Naive thymus-derived CD4-positive, alpha-beta T cell (primary cell): Measurements from ENCODE around the gene GPX5. TPM values are rescaled to one million over a fixed set of nuclear protein-coding genes. Genes with fewer than 3 reads are reported as not detected.

ENCODE experiments used
- ATAC-seq: fragments of 150-1000 bp; cut with Tn5 transposase; 2 replicates; pipeline ENCODE4 v1.10.0; 2021; ENCODE audit warnings: mild to moderate bottlenecking, moderate library complexity
- CTCF ChIA-PET: fragments of 350-600 bp; sonication (Branson Sonifier 250); formaldehyde crosslinking; loops from one replicate; lab custom pipeline; 2021; ENCODE audit warnings: antibody characterized with exemption; lab: Charles Lee
- POLR2A ChIA-PET: fragments of 350-600 bp; sonication (Branson Sonifier 250); formaldehyde crosslinking; loops from one replicate; lab custom pipeline; 2021; ENCODE audit warnings: antibody characterized with exemption, inconsistent platforms; lab: Charles Lee
- DNase-seq, 9 donors: peaks; one replicate each; pipeline versions ENCODE4 v3.0.0 to v3.0.0-alpha.2; 2020 to 2022; ENCODE audit warnings: mixed read lengths in 1 of 9
- H3K27ac ChIP-seq: one replicate; pipeline ENCODE4 v1.7.0; 2013; ENCODE audit warnings: mild to moderate bottlenecking, low read depth, low read length, moderate library complexity
- H3K27me3 ChIP-seq, 2 donors: one replicate each; pipeline ENCODE4 v1.7.0; 2013; ENCODE audit warnings: low read length in 2 of 2, mild to moderate bottlenecking in 2 of 2, moderate library complexity in 2 of 2; ENCODE audit not compliant: control insufficient read depth in 2 of 2, insufficient read depth in 2 of 2
- H3K36me3 ChIP-seq, 3 experiments: 1 replicate in 2 of 3; 2 replicates in 1 of 3; pipeline ENCODE4 v1.7.0; 2013; ENCODE audit warnings: low read length in 3 of 3, mild to moderate bottlenecking in 3 of 3, moderate library complexity in 1 of 3; ENCODE audit not compliant: insufficient read depth in 3 of 3, control insufficient read depth in 2 of 3
- H3K4me1 ChIP-seq, 2 donors: one replicate each; pipeline ENCODE4 v1.7.0; 2013; ENCODE audit warnings: low read length in 2 of 2, mild to moderate bottlenecking in 2 of 2, moderate library complexity in 1 of 2; ENCODE audit not compliant: control insufficient read depth in 2 of 2, insufficient read depth in 2 of 2
- H3K4me3 ChIP-seq: 2 replicates; pipeline ENCODE4 v1.7.0; 2013; ENCODE audit warnings: mild to moderate bottlenecking, low read length
- H3K9me3 ChIP-seq, 3 experiments: 1 replicate in 2 of 3; 2 replicates in 1 of 3; pipeline ENCODE4 v1.7.0; 2013; ENCODE audit warnings: low read length in 3 of 3; ENCODE audit not compliant: control insufficient read depth in 2 of 3
- H3K27ac Mint-ChIP-seq, 9 donors: one replicate each; pipeline ENCODE4 v1.8.0; 2020 to 2022; ENCODE audit warnings: mixed read lengths in 9 of 9, mild to moderate bottlenecking in 8 of 9, moderate library complexity in 5 of 9, inconsistent platforms in 2 of 9
- H3K27me3 Mint-ChIP-seq, 5 donors: one replicate each; pipeline ENCODE4 v1.8.0; 2021 to 2022; ENCODE audit warnings: mixed read lengths in 5 of 5, mild to moderate bottlenecking in 1 of 5
- H3K36me3 Mint-ChIP-seq, 5 donors: one replicate each; pipeline ENCODE4 v1.8.0; 2020 to 2022; ENCODE audit warnings: mixed read lengths in 5 of 5, mild to moderate bottlenecking in 3 of 5, inconsistent platforms in 1 of 5
- H3K4me1 Mint-ChIP-seq, 7 donors: one replicate each; pipeline ENCODE4 v1.8.0; 2020 to 2022; ENCODE audit warnings: mixed read lengths in 7 of 7, mild to moderate bottlenecking in 3 of 7, inconsistent platforms in 1 of 7
- H3K4me3 Mint-ChIP-seq, 10 donors: one replicate each; pipeline ENCODE4 v1.8.0; 2020 to 2022; ENCODE audit warnings: mild to moderate bottlenecking in 10 of 10, mixed read lengths in 10 of 10, moderate library complexity in 6 of 10, inconsistent platforms in 2 of 10
- H3K9me3 Mint-ChIP-seq, 11 donors: one replicate each; pipeline ENCODE4 v1.8.0; 2020 to 2022; ENCODE audit warnings: mixed read lengths in 11 of 11, mild to moderate bottlenecking in 4 of 11, inconsistent platforms in 1 of 11, moderate library complexity in 1 of 11
- intact Hi-C, 2 donors: fragments of 100-400 bp; cut with micrococcal nuclease; formaldehyde crosslinking; loops; one replicate each; pipeline ENCODE4 v1.15.1; 2023
- polyA plus RNA-seq, 2 donors: library from polyadenylated mRNA; unstranded; fragments of 300-500 nt; fragmentation: Illumina TruSeq; gene quantifications; one replicate each; pipeline ENCODE4 v1.2.3, GENCODE V29; 2021
- total RNA-seq, 6 experiments: library from RNA in 5 of 6; stranded (reverse) in 5 of 6; gene quantifications; 1 replicate in 5 of 6; 2 replicates in 1 of 6; pipeline ENCODE4 v1.2.3 and lab custom pipeline; 2021 to 2026

The GPX5 gene
- total and polyA plus RNA-seq, 7 experiments from 2014 or later: not detected

- H3K36me3 ChIP-seq: no peaks in the 10 kb centered on the region
- peaks cover 10 to 40% (median 30%) of the 10 kb centered on the region in 7 donors for H3K4me1 Mint-ChIP-seq
- ATAC-seq (peak; percentile 95), DNase-seq (peak in 7 of 9 donors; percentile 40 to 59 (median 53))
- H3K27me3 ChIP-seq: no peaks in the 10 kb centered on the region
- no peaks in the 10 kb centered on the region for H3K9me3 ChIP-seq
- no peak overlapping the region for H3K4me3 ChIP-seq
- peak overlapping the region in 4 of 9 donors; percentile 24 to 79 (median 59) for H3K27ac Mint-ChIP-seq
- H3K9me3 Mint-ChIP-seq: peaks cover 0 to 2% (median 0%) of the 10 kb centered on the region in 11 donors
- peak overlapping the region; percentile 13 to 77 (median 67) for H3K4me3 Mint-ChIP-seq
- H3K27me3 Mint-ChIP-seq: peaks cover 0 to 66% (median 47%) of the 10 kb centered on the region in 5 donors
- peaks cover 0 to 2% (median 0%) of the 10 kb centered on the region in 5 donors for H3K36me3 Mint-ChIP-seq
- no peak overlapping the region for H3K27ac ChIP-seq
- intact Hi-C loops: loop anchor here in 1 of 2 donors (1.0 to 2.0 kb wide), 2 partner anchors 16 to 19 kb away; no protein-coding TSS in a partner anchor
- ChIA-PET CTCF (interaction anchor here (1.2 to 1.5 kb wide), 3 partner anchors 8 to 27 kb away, joined by 3 to 5 read pairs (median 4); no protein-coding TSS in a partner anchor), POLR2A (interaction anchor here (0.6 kb wide), 1 partner anchor 18 kb away, joined by 3 read pairs; no protein-coding TSS in a partner anchor)
- peaks cover 0 to 25% of the 10 kb centered on the region in 2 donors for H3K4me1 ChIP-seq
Observed at GRCh38 chr6:28523241-28523622, 2.4 kb upstream of the GPX5 start.

DNA sequence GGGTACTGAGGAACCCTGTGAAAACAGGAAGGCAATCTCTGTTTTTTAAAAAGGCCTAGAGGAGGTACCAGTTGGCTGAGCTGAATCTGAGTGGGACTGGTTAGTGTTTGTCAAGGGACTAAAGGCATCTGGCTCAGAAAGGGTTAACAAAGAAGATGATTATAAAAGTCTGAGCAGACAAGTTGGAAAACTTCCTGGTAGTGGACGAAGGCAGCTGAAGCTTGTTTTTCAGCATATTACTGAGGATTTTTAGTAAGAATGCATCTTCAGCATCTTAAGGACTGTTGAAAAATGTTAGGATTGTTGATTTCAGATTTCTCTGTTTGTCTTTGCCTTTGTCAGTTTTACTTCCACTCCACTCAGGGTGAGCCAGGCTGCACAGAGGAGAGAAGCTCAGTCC is 5.1 kb downstream of the GPX5 start:
- Mint-ChIP-seq H3K9me3 (peaks cover 0 to 2% (median 0%) of the 10 kb centered on the region in 11 donors), H3K4me1 (peaks cover 2 to 11% (median 5%) of the 10 kb centered on the region in 7 donors), H3K27ac (no peak overlapping the region), H3K36me3 (no peaks in the 10 kb centered on the region), H3K27me3 (peaks cover 0 to 64% (median 50%) of the 10 kb centered on the region in 5 donors), H3K4me3 (no peak overlapping the region)
- Histone ChIP-seq H3K36me3 (no peaks in the 10 kb centered on the region), H3K4me1 (peaks cover 0 to 1% of the 10 kb centered on the region in 2 donors), H3K27ac (no peak overlapping the region), H3K27me3 (no peaks in the 10 kb centered on the region), H3K4me3 (no peak overlapping the region), H3K9me3 (no peaks in the 10 kb centered on the region)
- intact Hi-C loops: no loop called here
- ChIA-PET CTCF (interaction anchor here (1.4 kb wide), 1 partner anchor 13 kb away, joined by 3 read pairs; no protein-coding TSS in a partner anchor), POLR2A (no interaction called here)
- ATAC-seq (no peak), DNase-seq (no peak)

- Mint-ChIP-seq H3K9me3 (peaks cover 0 to 2% (median 0%) of the 10 kb centered on the region in 11 donors), H3K4me3 (no peak overlapping the region), H3K4me1 (peaks cover 0 to 5% (median 0%) of the 10 kb centered on the region in 7 donors), H3K36me3 (no peaks in the 10 kb centered on the region), H3K27ac (no peak overlapping the region), H3K27me3 (peaks cover 0 to 64% (median 51%) of the 10 kb centered on the region in 5 donors)
- Histone ChIP-seq H3K9me3 (no peaks in the 10 kb centered on the region), H3K27me3 (no peaks in the 10 kb centered on the region), H3K36me3 (no peaks in the 10 kb centered on the region), H3K27ac (no peak overlapping the region), H3K4me3 (no peak overlapping the region), H3K4me1 (no peaks in the 10 kb centered on the region)
- ChIA-PET CTCF (interaction anchor here (1.4 kb wide), 1 partner anchor 12 kb away, joined by 3 read pairs; no protein-coding TSS in a partner anchor), POLR2A (no interaction called here)
- intact Hi-C loops: no loop called here
- no peak for ATAC-seq
- DNase-seq: no peak
Observed at GRCh38 chr6:28531479-28532128, 5.9 kb downstream of the GPX5 start.

GRCh38 chr6:28534306-28534705 is 8.6 kb downstream of the GPX5 start:
- intact Hi-C loops: no loop called here
- POLR2A ChIA-PET: no interaction called here
- CTCF ChIA-PET: no interaction called here
- no peak for ATAC-seq
- Mint-ChIP-seq H3K4me3 (no peak overlapping the region), H3K4me1 (peaks cover 4 to 26% (median 18%) of the 10 kb centered on the region in 7 donors), H3K9me3 (peaks cover 0 to 13% (median 0%) of the 10 kb centered on the region in 11 donors), H3K27me3 (peaks cover 0 to 71% (median 49%) of the 10 kb centered on the region in 5 donors), H3K36me3 (no peaks in the 10 kb centered on the region), H3K27ac (no peak overlapping the region)
- DNase-seq: no peak
- Histone ChIP-seq H3K4me1 (peaks cover 0 to 6% of the 10 kb centered on the region in 2 donors), H3K9me3 (no peaks in the 10 kb centered on the region), H3K36me3 (no peaks in the 10 kb centered on the region), H3K27ac (no peak overlapping the region), H3K4me3 (no peak overlapping the region), H3K27me3 (peaks cover 0 to 5% of the 10 kb centered on the region in 2 donors)

- Histone ChIP-seq H3K9me3 (no peaks in the 10 kb centered on the region), H3K27ac (no peak overlapping the region), H3K4me1 (peaks cover 0 to 6% of the 10 kb centered on the region in 2 donors), H3K27me3 (peaks cover 0 to 5% of the 10 kb centered on the region in 2 donors), H3K36me3 (no peaks in the 10 kb centered on the region), H3K4me3 (no peak overlapping the region)
- no peaks in the 10 kb centered on the region for H3K36me3 Mint-ChIP-seq
- peaks cover 4 to 27% (median 18%) of the 10 kb centered on the region in 7 donors for H3K4me1 Mint-ChIP-seq
- peaks cover 0 to 73% (median 48%) of the 10 kb centered on the region in 5 donors for H3K27me3 Mint-ChIP-seq
- peaks cover 0 to 13% (median 0%) of the 10 kb centered on the region in 11 donors for H3K9me3 Mint-ChIP-seq
- CTCF ChIA-PET: no interaction called here
- intact Hi-C loops: no loop called here
- no peak overlapping the region for H3K4me3 Mint-ChIP-seq
- no peak overlapping the region for H3K27ac Mint-ChIP-seq
- DNase-seq (no peak), ATAC-seq (no peak)
- POLR2A ChIA-PET: no interaction called here
Observed at GRCh38 chr6:28534875-28535274, 9.2 kb downstream of the GPX5 start.

- H3K4me1 ChIP-seq: peaks cover 0 to 6% of the 10 kb centered on the region in 2 donors
- peak overlapping the region; percentile 28 for H3K4me3 ChIP-seq
- POLR2A ChIA-PET: no interaction called here
- Mint-ChIP-seq H3K27ac (peak overlapping the region in 8 of 9 donors; percentile 23 to 92 (median 68)), H3K27me3 (peaks cover 0 to 75% (median 40%) of the 10 kb centered on the region in 5 donors), H3K4me1 (peaks cover 4 to 28% (median 21%) of the 10 kb centered on the region in 7 donors), H3K36me3 (no peaks in the 10 kb centered on the region), H3K4me3 (peak overlapping the region; percentile 41 to 82 (median 79)), H3K9me3 (peaks cover 0 to 32% (median 12%) of the 10 kb centered on the region in 11 donors)
- no peak overlapping the region for H3K27ac ChIP-seq
- intact Hi-C loops: no loop called here
- peaks cover 0 to 5% of the 10 kb centered on the region in 2 donors for H3K27me3 ChIP-seq
- peak in 4 of 9 donors; percentile 17 to 46 (median 34) for DNase-seq
- no peaks in the 10 kb centered on the region for H3K9me3 ChIP-seq
- no peaks in the 10 kb centered on the region for H3K36me3 ChIP-seq
- CTCF ChIA-PET: interaction anchor here (0.8 kb wide), 1 partner anchor 27 kb away, joined by 3 read pairs; no protein-coding TSS in a partner anchor
- ATAC-seq: no peak
Observed at GRCh38 chr6:28537065-28537464, 11.4 kb downstream of the GPX5 start.
